ENCODE measurements around the gene AP2S1.
"Not testable (repeated sequence)": the region's sequence is repeated elsewhere in the genome, so short reads cannot be mapped to it uniquely, and the experiment has no call there.

The AP2S1 gene

DNA sequence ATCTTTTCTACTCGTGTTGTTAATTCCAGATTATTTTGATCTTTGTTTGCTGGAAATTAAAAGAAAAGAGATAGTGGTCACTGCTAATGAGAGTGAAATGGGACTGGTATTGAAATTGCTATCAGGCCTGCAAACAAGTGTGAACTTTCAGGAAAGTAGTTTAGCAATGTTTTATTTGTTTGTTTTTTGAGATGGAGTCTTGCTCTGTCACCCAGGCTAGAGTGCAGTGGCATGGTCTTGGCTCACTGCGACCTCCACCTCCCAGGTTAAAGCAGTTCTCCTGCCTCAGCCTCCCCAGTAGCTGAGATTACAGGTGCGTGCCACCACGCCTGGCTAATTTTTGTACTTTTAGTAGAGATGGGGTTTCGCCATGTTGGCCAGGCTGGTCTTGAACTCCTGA, 20.5 kb upstream of the AP2S1 start:
- H3K4me3 ChIP-seq (ENCODE audit: low read depth, low read length); DNase-seq (ENCODE audit: low read depth): not testable (repeated sequence)

DNA sequence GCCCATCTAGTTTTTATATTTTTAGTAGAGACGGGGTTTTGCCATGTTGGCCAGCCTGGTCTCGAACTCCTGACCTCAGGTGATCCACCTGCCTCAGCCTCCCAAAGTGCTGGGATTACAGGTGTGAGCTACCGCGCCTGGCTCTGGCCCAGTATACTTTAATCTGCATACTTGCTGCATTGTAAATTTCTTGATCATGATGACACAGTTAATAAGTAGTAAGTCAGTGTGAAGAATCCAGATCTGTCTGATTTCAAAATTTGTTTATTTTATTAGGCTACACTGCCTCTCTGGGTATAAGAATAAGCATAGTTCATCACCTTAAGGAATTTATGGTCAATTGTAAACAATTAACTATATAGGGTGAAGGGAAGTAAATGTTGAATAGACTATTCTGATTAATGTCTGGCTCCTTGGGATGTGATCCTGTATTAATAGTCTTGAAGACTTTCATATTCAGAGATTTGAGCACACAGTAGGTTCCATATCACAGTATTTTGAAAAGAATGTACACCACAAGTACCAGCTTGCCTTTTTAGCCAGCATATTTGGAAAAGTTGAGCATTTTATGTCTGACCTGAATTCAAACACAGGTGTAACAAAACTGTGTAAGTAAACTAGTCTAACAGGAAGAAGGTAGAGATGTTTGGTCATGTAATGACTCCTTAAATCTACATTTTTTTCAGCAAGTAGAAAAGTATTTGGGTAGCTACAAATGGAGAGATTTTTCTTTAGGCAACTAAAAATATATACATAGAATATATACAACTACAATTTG, 17.6 kb upstream of the AP2S1 start:
- H3K4me3 ChIP-seq (ENCODE audit: low read depth, low read length) = no peak overlapping the region
- no peak for DNase-seq (ENCODE audit: low read depth)

DNA sequence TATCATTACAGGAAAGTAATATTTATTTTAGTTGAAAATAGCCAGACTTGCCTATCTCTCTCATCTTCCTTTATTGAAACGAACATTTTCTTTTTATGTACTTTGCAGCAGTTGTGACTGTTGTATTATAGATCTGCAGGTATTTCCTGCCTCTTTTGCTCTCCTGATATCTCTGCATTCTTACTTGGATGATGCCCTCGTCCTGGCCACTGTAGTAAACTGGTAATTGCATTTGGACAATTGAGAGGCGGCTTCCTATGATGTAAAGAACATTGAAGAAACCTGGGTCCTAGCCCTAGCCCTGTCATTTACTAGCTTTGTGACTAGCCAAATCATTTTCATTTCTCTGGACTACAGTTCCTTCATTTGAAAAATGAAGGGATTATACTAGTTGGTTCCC, 16.5 kb upstream of the AP2S1 start:
- no peak overlapping the region for H3K4me3 ChIP-seq (ENCODE audit: low read depth, low read length)
- DNase-seq (ENCODE audit: low read depth) = no peak

DNA sequence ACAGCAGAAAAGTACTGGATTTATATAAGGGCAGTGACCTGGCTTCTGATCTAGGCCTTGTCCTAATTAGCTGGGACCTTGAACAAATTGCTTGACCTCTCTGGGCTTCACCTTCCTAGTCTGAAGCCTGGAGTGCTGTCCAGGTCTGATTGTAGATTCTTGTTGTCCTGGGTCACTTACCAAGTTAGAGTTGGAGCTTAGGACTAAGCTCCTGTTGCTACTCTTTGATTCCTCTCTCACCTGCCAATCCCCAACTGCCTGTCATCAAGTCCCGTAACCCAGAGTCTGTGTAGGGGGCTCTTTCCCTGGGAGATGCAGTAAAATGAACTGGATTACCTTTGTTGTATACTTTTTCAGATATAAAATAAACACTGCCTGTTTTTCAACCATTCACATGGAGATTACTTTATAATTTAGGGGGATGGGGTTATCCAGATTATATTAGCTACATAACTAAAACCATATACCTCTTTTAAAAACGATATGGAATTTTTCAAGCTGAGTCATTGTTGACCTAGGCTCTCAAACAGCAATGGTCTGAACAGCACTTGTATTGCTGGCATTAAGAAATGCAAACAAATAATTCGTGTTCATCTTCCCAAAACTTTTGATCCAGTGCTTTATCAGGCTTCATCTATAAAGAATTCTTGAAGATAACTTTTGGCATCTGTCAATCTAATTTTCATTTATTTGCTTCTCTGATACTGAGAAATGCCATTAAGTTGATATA, 15.9 kb upstream of the AP2S1 start:
- no peak for DNase-seq (ENCODE audit: low read depth)
- no peak overlapping the region for H3K4me3 ChIP-seq (ENCODE audit: low read depth, low read length)

DNA sequence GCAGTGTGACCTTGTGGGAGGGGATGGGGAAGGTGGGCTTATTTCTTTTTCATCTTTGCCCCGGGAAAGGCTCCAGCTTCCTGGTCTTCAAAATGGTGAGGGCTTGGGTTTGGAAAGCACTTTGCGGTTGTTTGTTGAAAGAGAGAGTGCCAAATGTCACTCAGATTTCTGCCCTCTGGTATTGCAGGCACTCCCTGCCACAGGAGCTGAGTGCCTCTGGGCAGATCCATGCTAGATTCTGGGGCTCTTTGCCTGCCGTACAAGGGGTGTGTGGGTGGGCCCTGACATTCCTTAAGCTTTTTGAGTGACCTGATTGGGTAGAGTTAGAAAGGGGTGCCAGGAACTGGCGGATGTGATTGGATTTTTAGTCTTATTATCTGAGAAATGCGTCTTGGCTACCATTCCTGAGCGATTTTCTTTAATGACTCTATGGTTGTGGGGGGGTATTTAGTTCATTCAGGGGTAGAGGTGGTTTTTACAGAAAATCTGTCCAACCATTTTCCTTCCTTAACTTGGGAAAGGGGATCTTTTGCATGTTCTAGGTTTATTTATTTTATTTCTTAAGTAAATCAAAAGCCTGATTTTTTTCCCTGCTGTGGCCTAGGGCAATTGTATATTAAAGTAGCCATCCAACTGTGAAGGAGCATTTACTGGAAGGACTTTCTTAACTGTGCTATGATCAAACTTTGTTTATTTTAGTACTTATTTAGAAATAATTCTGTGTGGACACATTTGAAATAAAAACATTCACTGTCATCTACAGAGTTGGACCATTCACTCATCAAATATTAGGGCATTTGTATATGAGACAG, 13.4 kb upstream of the AP2S1 start:
- no peak for DNase-seq (ENCODE audit: low read depth)
- H3K4me3 ChIP-seq (ENCODE audit: low read depth, low read length) = peak overlapping the region; percentile 83

DNA sequence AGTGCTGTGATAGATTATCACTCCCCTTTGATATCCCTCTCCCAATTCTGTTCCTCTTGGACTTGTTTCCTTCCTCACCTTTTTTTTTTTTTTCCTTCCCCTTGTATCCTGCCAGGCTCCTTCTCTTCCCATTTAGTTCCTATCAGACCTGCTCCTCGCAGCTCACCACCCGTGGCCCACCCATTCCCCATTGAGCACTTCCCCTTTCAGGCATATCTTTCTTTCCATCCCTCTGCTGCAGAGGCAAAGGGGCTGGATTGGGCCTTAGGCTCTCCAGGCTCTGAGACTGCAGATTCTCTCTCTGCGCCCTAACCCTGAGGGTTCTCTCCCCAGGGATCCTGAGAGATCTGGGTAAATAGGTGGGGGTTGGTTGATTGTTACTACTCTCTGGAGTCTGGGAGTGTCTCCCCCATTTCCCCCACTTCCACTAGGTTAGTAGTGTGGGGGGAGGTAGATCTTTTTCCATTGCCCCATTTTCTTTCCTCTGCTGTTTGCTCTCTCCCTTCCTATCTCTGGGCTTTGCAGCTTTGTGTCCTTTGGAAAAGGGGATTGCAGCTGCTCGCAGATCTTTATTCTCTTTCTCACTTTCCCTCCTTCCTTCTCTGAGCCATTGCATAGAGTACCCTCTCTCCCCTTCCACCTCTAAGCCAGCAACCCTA, 12.5 kb upstream of the AP2S1 start:
- DNase-seq (ENCODE audit: low read depth) = no peak
- H3K4me3 ChIP-seq (ENCODE audit: low read depth, low read length) = peak overlapping the region; percentile 83

DNA sequence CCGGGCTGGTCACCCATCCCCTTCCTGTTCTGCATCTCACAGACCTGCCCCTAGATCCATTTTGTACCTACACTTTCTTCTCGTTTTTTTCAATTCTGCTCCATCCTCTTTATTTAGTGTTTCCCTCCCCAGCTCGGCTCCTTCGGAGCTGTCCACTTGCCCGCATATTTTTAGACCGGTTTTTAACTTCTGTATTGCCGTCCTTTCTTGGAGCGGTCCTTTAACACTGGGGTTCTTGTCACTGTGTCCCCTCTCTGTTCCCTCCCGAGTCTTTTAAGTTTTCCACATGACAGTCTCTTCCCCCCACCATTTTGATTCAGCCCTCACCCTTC, 11.8 kb upstream of the AP2S1 start:
- DNase-seq (ENCODE audit: low read depth) = no peak
- H3K4me3 ChIP-seq (ENCODE audit: low read depth, low read length) = peak overlapping the region; percentile 83

DNA sequence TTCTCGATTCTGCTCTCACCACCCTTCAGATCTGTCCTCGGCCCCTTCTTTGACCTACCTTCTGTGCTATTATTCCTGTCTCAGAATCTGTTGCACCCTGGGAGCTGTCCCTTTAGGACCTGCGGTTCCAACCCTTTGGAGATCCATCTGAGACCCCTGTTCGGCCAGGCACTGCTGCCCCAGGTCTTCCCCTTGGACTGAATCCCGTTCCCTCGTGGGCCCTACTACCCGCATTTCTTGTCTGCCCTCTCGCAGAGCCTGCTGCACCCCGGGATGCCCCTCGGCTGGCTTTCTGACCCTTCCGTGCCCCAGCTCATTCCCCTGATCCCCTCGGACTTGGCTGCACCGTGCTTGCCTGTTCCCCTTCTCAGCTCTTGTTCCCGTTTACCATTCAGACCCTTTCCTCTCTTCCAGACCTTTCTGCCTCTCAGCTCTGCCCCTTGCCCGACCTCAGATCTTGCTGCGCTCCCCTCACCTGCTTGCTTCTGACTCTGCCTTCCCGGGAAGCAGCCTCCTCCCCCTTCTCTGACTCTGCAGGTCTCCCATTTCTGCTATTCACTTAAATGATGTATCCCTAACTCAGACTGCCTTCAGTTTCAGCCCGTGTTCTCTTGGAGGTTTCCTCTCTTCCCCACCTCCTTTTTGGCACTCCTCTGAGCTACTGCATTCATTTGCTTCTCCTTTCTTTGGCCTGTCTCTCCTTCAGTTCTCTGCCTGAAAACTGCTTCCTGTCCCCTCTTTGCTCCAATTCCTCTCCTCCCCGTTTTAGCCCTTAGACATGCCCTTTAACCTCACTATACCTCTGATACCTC, 11.3 kb upstream of the AP2S1 start:
- no peak for DNase-seq (ENCODE audit: low read depth)
- peak overlapping the region; percentile 83 for H3K4me3 ChIP-seq (ENCODE audit: low read depth, low read length)

DNA sequence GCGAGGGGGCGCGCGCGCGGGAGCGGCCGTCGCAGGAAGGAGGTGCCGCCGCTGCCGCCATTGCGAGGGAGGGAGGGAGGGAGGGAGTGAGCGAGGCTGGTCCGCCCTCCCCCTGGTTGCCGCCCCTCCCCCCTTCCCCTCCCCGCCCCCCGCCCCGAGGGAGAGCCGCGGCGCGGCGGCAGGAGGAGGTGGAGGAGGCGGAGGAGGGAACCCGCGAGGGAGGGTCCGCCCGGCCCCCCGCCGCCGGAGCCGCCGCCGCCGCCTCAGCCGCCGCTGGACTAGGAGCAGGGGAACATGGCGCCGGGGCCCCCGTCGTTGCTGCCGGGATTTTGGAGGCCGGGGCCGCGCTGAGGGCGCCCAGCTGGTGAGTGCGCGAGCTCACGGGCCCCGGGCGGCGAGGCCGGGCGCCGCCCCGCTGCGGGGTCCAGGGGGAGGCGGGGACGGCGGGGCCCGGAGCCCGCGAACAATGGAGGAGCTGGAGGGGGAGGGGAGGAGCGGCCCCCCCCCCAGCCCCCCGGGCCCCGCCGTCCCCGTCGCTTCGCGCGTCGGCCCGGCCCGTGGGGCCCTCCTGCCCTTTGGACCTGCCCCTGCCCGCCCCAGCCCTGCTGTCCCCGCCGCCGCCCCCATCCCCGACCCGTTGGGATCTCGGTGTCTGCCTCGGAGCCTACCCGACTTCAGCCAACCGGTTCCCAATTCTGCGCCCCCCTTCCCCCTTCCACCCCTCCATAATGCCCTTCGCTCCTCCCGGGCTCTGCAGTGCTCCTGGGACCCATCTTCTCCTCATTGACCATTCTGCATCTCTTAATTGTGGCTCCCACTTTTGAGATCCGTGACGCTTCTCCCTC, 10.4 kb upstream of the AP2S1 start, which contains the start of gene ARHGAP35:
Gene ARHGAP35 (plus strand): TSS at position 152 of the 845 bp plus-strand sequence. CDS start 57,679 bp downstream, outside the sequence.
- no peak for DNase-seq (ENCODE audit: low read depth)
- H3K4me3 ChIP-seq (ENCODE audit: low read depth, low read length) = peak within 1 kb of the TSS; percentile 83

DNA sequence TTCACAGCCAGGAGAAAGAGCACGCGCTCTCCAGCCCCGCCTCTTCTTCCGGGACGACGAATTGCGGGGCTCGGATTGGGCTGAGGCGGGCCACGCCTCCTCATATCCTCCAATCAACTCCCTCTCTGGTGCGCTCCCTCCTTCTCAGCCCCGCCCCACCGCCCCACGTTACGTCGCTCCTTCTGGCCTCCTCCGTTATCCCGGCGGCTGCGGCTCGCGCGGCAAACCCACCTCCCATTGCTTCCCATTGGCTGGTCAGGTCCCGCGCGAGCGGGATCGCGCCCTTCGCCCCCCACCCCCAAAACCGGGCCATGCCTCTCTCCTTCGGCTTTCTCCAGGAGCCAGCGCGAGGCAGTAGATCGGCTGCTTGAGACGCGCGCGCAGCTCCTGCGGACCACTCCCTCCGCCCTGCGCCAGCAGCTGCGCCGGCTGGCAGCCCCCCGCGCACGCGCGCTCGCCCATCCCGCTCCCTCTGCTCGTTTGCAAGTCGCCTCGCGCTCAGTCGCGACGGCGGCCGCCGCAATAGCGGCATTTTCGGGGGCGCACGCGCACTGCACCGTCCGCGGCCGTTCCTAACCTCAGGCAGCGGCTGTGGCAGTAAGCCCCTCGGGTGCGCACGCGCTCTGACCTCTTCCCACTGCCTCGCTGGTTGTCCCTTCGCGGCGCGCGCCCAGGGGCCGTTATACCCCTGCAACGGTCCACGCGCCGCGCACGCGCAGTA, 9.6 kb upstream of the AP2S1 start:
- peak; percentile 96 for DNase-seq (ENCODE audit: low read depth)
- peak overlapping the region; percentile 83 for H3K4me3 ChIP-seq (ENCODE audit: low read depth, low read length)

DNA sequence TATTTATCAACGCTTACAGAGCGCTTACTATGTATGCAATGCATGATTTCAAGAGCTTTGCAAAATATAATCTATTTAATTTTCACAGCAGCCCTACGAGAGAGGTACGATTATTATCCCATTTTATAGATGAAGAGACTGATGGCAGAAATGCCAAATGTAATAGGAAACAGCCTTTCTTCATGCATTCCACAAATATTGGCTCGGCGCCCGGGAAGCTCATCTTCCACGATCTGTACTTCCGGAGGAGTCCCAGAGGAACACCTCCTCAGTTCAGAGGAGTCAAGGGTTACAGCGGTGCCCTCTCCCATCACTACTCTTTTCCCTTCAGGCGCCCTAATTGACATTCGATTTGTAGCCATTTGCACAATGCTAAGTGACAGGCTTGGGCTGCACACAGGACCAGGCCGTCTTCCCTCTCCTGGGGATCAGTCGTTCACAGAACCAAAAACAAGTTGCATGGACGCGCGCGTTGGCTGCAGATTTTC, 9.0 kb upstream of the AP2S1 start:
- H3K4me3 ChIP-seq (ENCODE audit: low read depth, low read length) = peak overlapping the region; percentile 83
- peak; percentile 57 for DNase-seq (ENCODE audit: low read depth)

DNA sequence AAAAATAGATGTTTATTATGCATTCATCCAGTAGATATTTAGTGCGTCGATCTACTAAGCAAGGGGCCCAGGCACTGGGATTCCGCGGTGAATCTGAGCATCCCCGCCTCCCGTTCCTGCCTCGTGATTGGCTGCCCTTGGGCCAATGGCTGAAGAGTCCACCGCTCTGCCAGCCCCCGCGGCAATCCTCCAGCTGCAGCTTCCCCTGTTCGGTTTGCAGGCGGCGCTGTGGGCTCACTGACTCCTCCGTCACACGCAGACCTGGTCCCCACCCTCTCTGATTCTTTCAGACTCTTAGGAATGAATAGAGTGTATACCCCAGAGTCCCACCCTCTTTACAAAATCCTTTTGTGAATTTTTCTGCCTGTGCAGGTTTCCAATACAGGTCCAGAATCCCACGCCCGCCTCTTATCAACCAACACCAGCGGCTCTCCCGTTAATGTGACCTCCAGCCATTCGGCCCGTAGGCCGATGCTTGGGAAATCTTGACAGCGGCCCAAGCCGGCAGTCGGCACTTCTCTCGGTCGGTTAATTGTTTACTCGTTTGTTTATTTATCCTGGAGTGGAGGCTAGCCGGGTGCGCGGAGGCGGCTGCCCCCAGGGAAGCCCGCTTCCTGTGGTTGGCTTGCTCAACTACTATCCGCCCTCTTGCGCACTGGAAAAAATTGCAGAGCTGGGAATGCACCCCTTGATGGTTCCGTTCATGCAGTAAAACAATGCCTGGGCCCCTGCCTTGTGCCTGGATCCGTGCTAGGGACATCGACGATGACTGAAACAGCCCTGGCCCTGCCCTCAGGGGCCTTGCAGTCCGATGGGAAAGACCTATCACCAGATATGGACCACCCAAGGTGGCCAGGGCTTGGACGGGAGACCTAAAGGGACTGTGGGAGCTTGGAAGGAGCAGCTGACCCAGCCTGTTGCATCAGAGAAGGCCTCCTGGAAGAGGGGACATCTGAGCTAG, 5.7 kb upstream of the AP2S1 start:
- peak; percentile 90 for DNase-seq (ENCODE audit: low read depth)
- peak overlapping the region; percentile 35 for H3K4me3 ChIP-seq (ENCODE audit: low read depth, low read length)

DNA sequence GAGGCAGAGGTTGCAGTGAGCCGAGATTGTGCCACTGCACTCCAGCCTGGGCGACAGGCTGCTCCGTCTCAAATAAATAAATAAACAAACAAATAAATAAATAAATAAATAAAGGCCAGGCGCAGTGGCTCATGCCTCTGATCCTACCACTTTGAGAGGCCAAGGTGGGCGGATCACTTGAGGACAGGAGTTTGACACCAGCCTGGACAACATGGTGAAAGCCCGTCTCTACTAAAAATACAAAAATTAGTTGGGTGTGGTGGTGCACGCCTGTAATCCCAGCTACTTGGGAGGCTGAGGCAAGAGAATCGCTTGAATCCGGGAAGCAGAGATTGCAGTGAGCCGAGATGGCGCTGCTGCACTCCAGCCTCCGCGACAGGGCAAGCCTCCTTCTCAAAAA, 4.1 kb upstream of the AP2S1 start:
- DNase-seq (ENCODE audit: low read depth); H3K4me3 ChIP-seq (ENCODE audit: low read depth, low read length): not testable (repeated sequence)

DNA sequence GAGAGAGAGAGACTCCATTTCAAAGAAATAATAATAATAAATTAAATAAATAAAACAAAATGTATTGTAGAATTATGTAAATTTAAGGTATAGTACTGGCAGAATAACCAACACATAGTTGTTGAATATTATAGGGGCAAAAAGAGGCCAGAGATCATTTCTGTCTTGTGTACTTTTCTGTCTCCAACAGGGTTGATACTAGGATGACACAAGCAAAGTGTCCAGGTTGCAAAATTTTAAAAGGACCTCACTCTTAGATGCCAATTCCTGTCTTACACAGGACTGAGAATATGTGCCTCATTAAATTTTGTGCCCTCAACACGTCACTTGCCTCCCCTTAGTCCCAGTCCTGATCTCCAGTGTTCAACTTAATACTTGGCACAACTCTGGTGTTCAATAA, 2.2 kb upstream of the AP2S1 start:
- DNase-seq (ENCODE audit: low read depth) = no peak
- no peak overlapping the region for H3K4me3 ChIP-seq (ENCODE audit: low read depth, low read length)

DNA sequence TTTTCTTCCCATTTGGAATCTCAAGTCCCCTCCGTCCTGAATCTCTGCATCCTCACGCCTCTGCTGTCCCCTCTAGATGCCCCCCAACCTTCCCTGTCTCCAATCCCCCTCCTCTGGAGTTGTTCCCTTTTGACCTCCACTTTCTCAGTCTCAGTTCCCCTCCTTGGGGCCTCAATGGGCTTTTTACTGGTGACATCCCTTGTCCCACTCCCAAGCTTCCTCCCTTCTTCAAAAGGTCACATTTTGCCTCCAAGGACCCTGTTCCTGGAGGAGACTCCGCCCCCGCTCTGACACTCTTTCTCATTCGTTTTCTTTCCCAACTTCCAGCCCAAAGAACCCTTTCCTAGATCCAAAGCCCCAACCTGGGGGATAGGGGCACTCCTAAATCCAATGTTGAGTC, 1.0 kb downstream of the AP2S1 start:
- peak overlapping the region; percentile 92 for H3K4me3 ChIP-seq (ENCODE audit: low read depth, low read length)
- no peak for DNase-seq (ENCODE audit: low read depth)

DNA sequence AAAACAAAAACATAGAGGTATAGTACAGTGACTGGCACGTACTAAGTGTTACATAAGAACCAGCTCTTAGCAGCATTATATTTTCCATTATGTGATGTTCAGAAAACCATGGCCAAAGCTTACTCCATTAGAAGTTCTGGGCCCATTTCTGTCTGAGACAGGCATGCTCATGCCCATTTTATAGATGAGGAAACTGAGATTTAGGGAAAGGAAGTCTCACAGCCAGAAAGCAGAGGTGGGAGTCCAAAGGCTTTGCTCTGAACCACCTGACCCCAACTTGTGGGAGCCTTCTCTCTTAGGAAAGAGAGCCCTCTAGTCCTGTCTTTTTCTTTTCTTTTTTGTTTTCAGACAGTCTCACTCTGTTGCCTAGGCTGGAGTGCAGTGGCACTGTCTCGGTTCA, 2.3 kb downstream of the AP2S1 start:
- H3K4me3 ChIP-seq (ENCODE audit: low read depth, low read length) = no peak overlapping the region
- no peak for DNase-seq (ENCODE audit: low read depth)

Measured in skeletal muscle cell (primary cell).